IMR-90 (cell line): Measurements from ENCODE around the gene THRB. TPM values are rescaled to one million over a fixed set of nuclear protein-coding genes. Genes with fewer than 3 reads are reported as not detected.

Experiments
- ATAC-seq: fragments of 200-7000 bp; cut with Tn5 transposase; 2 replicates; pipeline ENCODE4 v1.9.1; 2020; ENCODE audit warnings: low read depth, mild to moderate bottlenecking, moderate library complexity
- BruUV-seq: library from RNA; stranded (reverse); fragments of 400-500 nt; replicated peaks from 2 replicates; lab custom pipeline; 2021; lab: Mats Ljungman, UMichigan
- CTCF ChIA-PET: fragments of 300-600 bp; formaldehyde crosslinking; extraction: SDS; loops from one replicate; lab custom pipeline; 2021; ENCODE audit warnings: antibody characterized with exemption; lab: Yijun Ruan, JAX
- POLR2A ChIA-PET: fragments of 300-600 bp; sonication (Branson Sonifier 250); formaldehyde crosslinking; loops from one replicate; lab custom pipeline; 2022; ENCODE audit warnings: antibody characterized with exemption; ENCODE audit not compliant: unreplicated experiment; lab: Charles Lee
- DNase-seq: peaks from one replicate; pipeline ENCODE4 v3.0.0; 2013
- H2AFZ ChIP-seq: replicated peaks from 2 replicates; pipeline ENCODE3; 2013; ENCODE audit warnings: low read length, mild to moderate bottlenecking; ENCODE audit not compliant: poor library complexity
- H2AK5ac ChIP-seq: 2 replicates; pipeline ENCODE4 v1.6.1; 2013; ENCODE audit warnings: low read depth, low read length, inconsistent platforms
- H2AK9ac ChIP-seq: replicated peaks from 2 replicates; pipeline ENCODE3; 2013; ENCODE audit warnings: mild to moderate bottlenecking, low read depth, low read length, moderate library complexity; ENCODE audit not compliant: poor library complexity
- H2BK120ac ChIP-seq: 2 replicates; pipeline ENCODE4 v1.6.1; 2013; ENCODE audit warnings: low read depth, low read length, inconsistent platforms
- H2BK15ac ChIP-seq: 3 replicates; pipeline ENCODE4 v1.6.1; 2013; ENCODE audit warnings: low read depth, low read length, inconsistent platforms
- H2BK20ac ChIP-seq: 2 replicates; pipeline ENCODE4 v1.6.1; 2013; ENCODE audit warnings: low read depth, mild to moderate bottlenecking, inconsistent platforms, low read length, moderate library complexity
- H2BK5ac ChIP-seq: 2 replicates; pipeline ENCODE4 v1.6.1; 2013; ENCODE audit warnings: mild to moderate bottlenecking, low read depth, low read length, inconsistent platforms; ENCODE audit not compliant: poor library complexity, severe bottlenecking
- H3K14ac ChIP-seq: replicated peaks from 2 replicates; pipeline ENCODE4 v1.6.1; 2013; ENCODE audit warnings: low read depth, low read length, inconsistent platforms
- H3K18ac ChIP-seq: 2 replicates; pipeline ENCODE4 v1.6.1; 2013; ENCODE audit warnings: low read depth, low read length, control low read depth
- H3K23ac ChIP-seq: 2 replicates; pipeline ENCODE4 v1.6.1; 2013; ENCODE audit warnings: low read depth, low read length, inconsistent platforms
- H3K27ac ChIP-seq: 2 replicates; pipeline ENCODE4 v1.5.1; 2013; ENCODE audit warnings: mild to moderate bottlenecking, control low read depth, low read length; ENCODE audit not compliant: insufficient read depth
- H3K27me3 ChIP-seq: 2 replicates; pipeline ENCODE4 v1.6.1; 2013; ENCODE audit warnings: low read length; ENCODE audit not compliant: control insufficient read depth, insufficient read depth
- H3K36me3 ChIP-seq: 2 replicates; pipeline ENCODE4 v1.6.1; 2013; ENCODE audit warnings: low read length, mixed read lengths; ENCODE audit not compliant: control insufficient read depth, insufficient read depth
- H3K4ac ChIP-seq: 2 replicates; pipeline ENCODE4 v1.6.1; 2013; ENCODE audit warnings: low read depth, low read length, inconsistent platforms
- H3K4me1 ChIP-seq: 2 replicates; pipeline ENCODE4 v1.6.1; 2013; ENCODE audit warnings: low read length, mixed read lengths; ENCODE audit not compliant: control insufficient read depth, insufficient read depth
- H3K4me2 ChIP-seq: 2 replicates; pipeline ENCODE4 v1.6.1; 2013; ENCODE audit warnings: low read depth, mild to moderate bottlenecking, control low read depth, low read length, moderate library complexity
- H3K4me3 ChIP-seq: 2 replicates; pipeline ENCODE4 v1.5.1; 2013; ENCODE audit warnings: low read depth, mild to moderate bottlenecking, control low read depth, low read length, moderate library complexity; ENCODE audit not compliant: insufficient read depth
- H3K56ac ChIP-seq: 2 replicates; pipeline ENCODE4 v1.6.1; 2013; ENCODE audit warnings: low read length, inconsistent platforms; ENCODE audit not compliant: insufficient read depth; ENCODE audit errors: extremely low read depth
- H3K79me1 ChIP-seq, 2 experiments: 2 replicates each; pipeline ENCODE4 v1.6.1; 2013; ENCODE audit warnings: low read length in 2 of 2, inconsistent platforms in 1 of 2, low read depth in 1 of 2
- H3K9ac ChIP-seq: 2 replicates; pipeline ENCODE4 v1.6.1; 2013; ENCODE audit warnings: low read depth, low read length, control low read depth
- H3K9me1 ChIP-seq: 2 replicates; pipeline ENCODE4 v1.6.1; 2013; ENCODE audit warnings: low read length, inconsistent platforms; ENCODE audit not compliant: insufficient read depth
- H3K9me3 ChIP-seq: 2 replicates; pipeline ENCODE4 v1.6.1; 2013; ENCODE audit warnings: low read length; ENCODE audit not compliant: control insufficient read depth, insufficient read depth
- H4K20me1 ChIP-seq: 2 replicates; pipeline ENCODE4 v1.6.1; 2013; ENCODE audit warnings: low read length, inconsistent platforms; ENCODE audit not compliant: insufficient read depth
- H4K5ac ChIP-seq: 2 replicates; pipeline ENCODE4 v1.6.1; 2013; ENCODE audit warnings: mild to moderate bottlenecking, low read depth, low read length, control low read depth
- H4K8ac ChIP-seq, 2 experiments: 2 replicates each; pipeline ENCODE4 v1.6.1; 2013; ENCODE audit warnings: low read depth in 2 of 2, low read length in 2 of 2, control low read depth in 1 of 2, inconsistent platforms in 1 of 2
- H4K91ac ChIP-seq: 2 replicates; pipeline ENCODE4 v1.6.1; 2013; ENCODE audit warnings: low read depth, low read length, inconsistent platforms; ENCODE audit not compliant: insufficient read depth
- CHD1 ChIP-seq: IDR thresholded peaks from 2 replicates; pipeline ENCODE4 v1.6.1; 2012; ENCODE audit warnings: low read depth, low read length, improper control_type of control experiment
- WGBS, 2 experiments: methylation state at CpG; one replicate each; pipeline versions ENCODE4 v1.1.5 to v1.1.7; 2013; ENCODE audit warnings: missing lambda C conversion rate in 2 of 2; ENCODE audit not compliant: insufficient read length in 1 of 2; ENCODE audit errors: extremely low coverage in 2 of 2; 5-methylcytosine and 5-hydroxymethylcytosine counted together
- dilution Hi-C: fragments of 300-500 bp; cut with HindIII; formaldehyde crosslinking; loops from one replicate; pipeline ENCODE4 v1.14.3; 2018; ENCODE audit warnings: low sequenced_read_pairs; ENCODE audit not compliant: unreplicated experiment
- in situ Hi-C: fragments of 300-500 bp; cut with MboI; formaldehyde crosslinking; loops from 3 replicates; pipeline ENCODE4 v1.14.3; 2019; ENCODE audit warnings: low sequenced_read_pairs, inconsistent platforms, mixed read lengths
- intact Hi-C: fragments of 100-400 bp; cut with micrococcal nuclease; formaldehyde crosslinking; loops from 2 replicates; pipeline ENCODE4 v1.10.0; 2022
- polyA plus RNA-seq, 3 experiments: library from polyadenylated mRNA; depleted of rRNA; stranded (reverse); fragments of >200 nt; gene quantifications; 2 replicates each; pipeline ENCODE4 v1.2.3, GENCODE V29; 2012; ENCODE audit warnings: low replicate concordance in 1 of 3
- total RNA-seq: library from RNA; depleted of rRNA; stranded (reverse); fragments of >200 nt; gene quantifications from 2 replicates; pipeline ENCODE4 v1.2.3, GENCODE V29; 2012

The THRB gene
- total and polyA plus RNA-seq, 2 of the 4 experiments (the other 2 are of a cell fraction) = under 0.01 TPM; not detected in 1

- no peak overlapping the region for H4K91ac ChIP-seq
- CTCF ChIA-PET = no interaction called here
- no TSS peak for BruUV-seq
These were observed 188.1 kb downstream of the THRB start for GRCh38 chr3:24306518-24306917.

More at GRCh38 chr3:24306518-24306917, 188.1 kb downstream of the THRB start:
- H3K27me3 ChIP-seq = no peaks in the 10 kb centered on the region
- H3K4ac ChIP-seq = no peak overlapping the region
- TF ChIP-seq CHD1 = no peak
- H3K4me3 ChIP-seq = no peak overlapping the region
- no peak overlapping the region for H3K56ac ChIP-seq
- no peaks in the 10 kb centered on the region for H3K36me3 ChIP-seq
- no peak overlapping the region for H2BK15ac ChIP-seq
- H2BK5ac ChIP-seq = no peak overlapping the region
- dilution Hi-C loops = no loop called here
- no peak overlapping the region for H4K5ac ChIP-seq
- no peak overlapping the region for H2AK5ac ChIP-seq
- H3K9ac ChIP-seq = no peak overlapping the region
- WGBS, 2 experiments = 20% methylated on average over 1 of the region's 3 CpGs; no CpG with 5 or more reads in 1 of the 2 experiments
- no peak overlapping the region for H2BK120ac ChIP-seq
- no peaks in the 10 kb centered on the region for H3K9me3 ChIP-seq
- intact Hi-C loops = no loop called here
- H3K79me1 ChIP-seq = no peaks in the 10 kb centered on the region
- H4K8ac ChIP-seq = no peak overlapping the region
- H3K14ac ChIP-seq = no peak overlapping the region
- no peaks in the 10 kb centered on the region for H3K4me1 ChIP-seq
- POLR2A ChIA-PET = no interaction called here
- DNase-seq (no peak), ATAC-seq (no peak)
- H3K9me1 ChIP-seq = no peaks in the 10 kb centered on the region
- no peak overlapping the region for H2BK20ac ChIP-seq
- H4K20me1 ChIP-seq = no peaks in the 10 kb centered on the region
- H3K4me2 ChIP-seq = no peak overlapping the region
- no peak overlapping the region for H3K18ac ChIP-seq
- in situ Hi-C loops = no loop called here
- no peak overlapping the region for H2AK9ac ChIP-seq
- no peak overlapping the region for H3K23ac ChIP-seq
- no peak overlapping the region for H2AFZ ChIP-seq
- H3K27ac ChIP-seq = no peak overlapping the region
